HG03060 (cell line): ENCODE measurements around the gene TNFRSF9.

Experiments
- ATAC-seq: cut with Tn5 transposase; IDR thresholded peaks from one replicate; pipeline ENCODE4 v1.9.1; 2021; ENCODE audit warnings: low read depth, moderate number of reproducible peaks; ENCODE audit not compliant: unreplicated experiment

TNFRSF9 gene

DNA sequence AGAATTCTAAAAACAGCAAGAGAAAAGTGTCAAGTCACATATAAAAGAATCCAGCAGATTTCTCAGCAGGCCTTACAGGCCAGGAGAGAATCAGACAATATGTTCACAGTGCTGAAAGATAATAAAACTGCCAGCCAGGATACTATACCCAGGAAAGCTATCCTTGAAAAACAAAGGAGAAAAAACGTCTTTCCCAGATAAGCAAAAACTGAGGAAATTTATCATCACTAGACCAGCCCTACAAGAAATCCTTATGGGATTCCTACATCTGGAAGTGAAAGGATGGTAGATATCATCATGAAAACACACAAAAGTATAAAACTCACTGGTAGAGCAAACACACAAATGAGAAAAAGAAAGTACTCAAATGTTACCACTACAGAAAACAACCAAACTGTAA, 62.6 kb downstream of the TNFRSF9 start:
- ATAC-seq, result no peak

DNA sequence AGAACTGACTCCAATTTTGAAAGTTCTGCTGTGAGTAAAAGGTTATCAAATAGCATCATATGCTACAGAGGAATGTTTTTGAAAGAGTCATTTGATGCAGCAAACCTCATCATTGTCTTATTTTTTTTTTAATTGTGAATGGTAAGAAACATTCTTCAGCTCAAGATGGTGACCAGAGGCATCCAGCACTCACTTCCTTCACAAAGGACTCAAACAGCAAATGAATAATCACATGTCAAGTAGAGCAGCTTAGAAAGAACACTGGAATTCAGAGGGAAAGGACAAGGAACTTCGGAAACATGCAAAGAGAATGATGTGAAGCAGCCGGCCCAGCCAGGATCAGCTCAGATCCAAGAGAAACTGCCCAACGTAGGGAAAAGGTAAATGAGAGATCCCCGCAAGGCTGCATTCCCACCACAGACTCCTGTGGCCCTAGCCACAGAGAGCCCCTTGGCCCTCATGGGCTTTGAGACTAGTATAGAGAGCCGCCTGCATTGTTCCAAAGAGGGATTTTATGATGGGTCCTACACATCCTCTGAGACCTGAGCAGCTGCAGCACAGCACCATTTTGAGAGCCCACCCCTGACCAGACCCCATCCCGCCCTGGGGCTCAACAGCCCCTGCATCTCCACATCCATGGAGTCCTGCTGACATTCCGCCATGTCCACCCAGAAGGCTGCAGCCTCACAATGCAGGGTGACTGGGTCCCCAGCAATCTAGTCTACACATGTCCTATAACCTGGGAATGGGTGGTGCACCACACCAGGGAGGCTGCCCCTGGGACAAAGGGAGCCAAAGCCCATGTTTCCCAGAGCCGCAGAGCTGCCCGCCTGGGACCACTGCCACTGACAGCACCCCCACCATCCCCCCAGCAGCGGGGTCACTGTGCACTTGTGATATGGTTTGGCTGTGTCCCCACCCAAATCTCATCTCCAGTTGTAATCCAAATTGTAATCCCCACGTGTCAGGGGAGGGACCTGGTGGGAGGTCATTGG, 66.5 kb downstream of the TNFRSF9 start:
- ATAC-seq, result no peak

DNA sequence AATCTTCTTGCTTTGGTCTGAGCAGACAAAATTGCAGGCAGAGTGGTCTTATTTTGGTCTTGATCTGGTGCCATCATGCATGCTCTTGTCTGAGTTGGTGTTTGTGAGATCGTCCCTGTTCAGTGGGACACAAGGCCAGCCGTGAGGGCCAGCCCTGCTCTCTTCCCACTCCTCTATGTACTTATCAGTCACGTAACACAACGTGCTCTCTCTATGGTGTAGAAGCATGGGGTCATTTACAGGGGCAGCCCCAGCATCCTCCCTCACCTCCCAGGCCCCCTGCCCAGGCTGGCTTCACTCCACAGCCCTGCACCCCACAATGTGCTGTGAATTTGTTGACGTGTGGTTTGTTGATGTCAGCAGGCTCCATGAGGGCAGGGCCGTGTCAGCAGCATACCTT, 69.5 kb downstream of the TNFRSF9 start:
- ATAC-seq, result no peak

DNA sequence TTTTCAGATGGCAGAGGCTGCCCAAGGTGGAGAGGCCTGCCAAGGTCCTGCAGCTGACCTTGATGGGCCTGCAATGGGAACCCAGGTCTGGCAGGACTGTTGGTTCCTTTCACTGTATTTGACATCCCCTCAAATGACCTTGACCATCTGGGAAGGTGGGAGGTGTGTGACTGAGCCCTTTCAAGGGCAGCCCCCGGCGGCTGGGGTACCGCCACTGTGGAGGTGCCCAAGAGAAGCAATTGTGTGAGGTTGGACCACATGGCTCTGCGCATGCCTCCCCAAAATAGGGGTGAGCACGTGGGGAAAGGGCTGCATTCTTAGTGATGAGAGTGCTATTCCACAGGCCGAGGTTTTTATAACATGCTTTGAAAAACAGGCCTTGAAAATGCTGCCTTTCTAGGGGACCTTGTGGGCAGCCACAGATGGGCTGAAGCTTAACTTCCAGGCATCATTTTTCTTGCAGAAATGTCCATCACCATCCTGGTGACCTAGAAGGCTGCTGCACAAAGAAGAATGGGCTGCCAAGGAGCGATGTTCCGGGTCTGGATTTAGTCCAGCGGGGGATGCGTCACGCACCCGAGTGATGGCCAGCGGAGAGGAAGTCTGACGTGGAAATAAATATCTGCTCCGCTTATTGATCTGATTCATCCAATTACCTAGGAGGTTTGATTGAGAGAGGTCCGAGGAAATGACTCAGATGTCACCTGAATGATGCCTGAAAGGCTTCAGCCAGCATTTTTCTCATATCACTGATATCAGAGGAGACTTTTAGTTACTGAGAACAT, 71.3 kb downstream of the TNFRSF9 start:
- no peak for ATAC-seq

DNA sequence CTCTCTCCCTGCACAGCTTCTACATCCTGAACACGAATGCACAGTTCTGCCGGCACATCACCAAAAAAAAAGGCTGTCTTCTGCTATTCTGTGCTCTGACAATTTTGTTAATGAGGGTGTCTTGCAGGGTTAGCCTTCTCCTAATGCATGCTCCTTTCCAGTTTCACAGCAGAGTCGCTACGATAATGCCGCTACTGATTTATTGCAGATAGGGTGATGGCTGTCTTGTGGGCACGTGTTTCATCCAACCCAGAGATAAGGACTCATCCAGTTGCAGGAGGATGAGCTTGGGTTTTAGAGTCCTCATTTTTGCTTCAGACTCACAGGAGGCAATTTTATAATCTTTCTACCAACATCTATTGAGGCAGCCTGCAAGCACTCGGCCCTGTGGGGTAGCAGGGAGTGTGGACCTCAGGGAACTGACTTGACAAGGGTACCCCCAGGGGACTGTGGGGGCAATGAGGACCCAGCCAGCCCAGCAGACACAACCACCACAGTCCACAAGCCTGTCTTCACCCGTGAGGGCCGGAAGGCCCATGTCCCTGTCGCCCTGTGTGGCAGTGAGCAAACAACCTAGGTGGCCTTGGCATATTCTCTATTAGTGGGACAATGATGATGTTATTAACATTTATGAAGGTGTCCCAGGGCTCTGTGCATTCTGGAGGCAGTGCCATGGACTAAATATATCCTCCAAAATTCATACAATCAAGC, 72.4 kb downstream of the TNFRSF9 start:
- no peak for ATAC-seq

DNA sequence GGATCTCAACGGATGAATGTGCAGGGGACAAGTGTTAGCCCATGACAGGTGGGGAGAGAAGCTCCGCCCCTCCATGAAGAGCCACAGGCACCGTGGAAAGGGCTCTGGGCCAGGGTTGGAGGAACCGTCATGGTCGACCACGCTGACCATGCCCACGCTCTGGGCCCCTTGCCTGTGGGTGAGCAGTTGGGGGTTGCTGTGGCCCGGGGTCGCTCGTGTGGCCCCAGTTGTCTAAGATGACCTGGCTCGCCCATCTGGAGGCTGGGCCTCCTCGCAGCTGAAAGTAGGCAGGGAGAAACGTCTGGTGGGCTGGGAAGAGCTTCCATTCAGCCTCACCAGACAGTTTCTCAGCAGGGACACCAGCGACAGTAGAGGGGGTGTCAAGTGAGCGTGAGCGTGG, 74.7 kb downstream of the TNFRSF9 start:
- ATAC-seq, result no peak
